ENCODE measurements around the gene GLRA2.

GLRA2 gene

GRCh38 chrX:14758029-14758491 is 228.7 kb downstream of the GLRA2 start:
- H3K4me2 ChIP-seq (ENCODE audit: low read depth, low read length, poor library complexity, severe bottlenecking): no peak overlapping the region
- no peaks in the 10 kb centered on the region for H3F3A ChIP-seq (ENCODE audit: insufficient read depth)
- H2AFZ ChIP-seq (ENCODE audit: low read depth, low read length, severe bottlenecking): no peak overlapping the region
- no peaks in the 10 kb centered on the region for H3K79me2 ChIP-seq (ENCODE audit: insufficient read depth, low read length)
- no peak overlapping the region for H3K9ac ChIP-seq (ENCODE audit: low read length)
- TF ChIP-seq EZH2phosphoT487 (conservative IDR thresholded peaks at IDR 0.05; ENCODE audit: low read length): no peak
- no peak for TF ChIP-seq CTCF (IDR thresholded peaks at IDR 0.05; ENCODE audit: insufficient read depth, low read length, poor library complexity, severe bottlenecking)
- no peaks in the 10 kb centered on the region for H3K27me3 ChIP-seq (ENCODE audit: low read length)
- no peak overlapping the region for H3K27ac ChIP-seq (ENCODE audit: low read depth, low read length)
- no peaks in the 10 kb centered on the region for H3K9me3 ChIP-seq (ENCODE audit: insufficient read depth, low read length)
- H3K4me3 ChIP-seq (ENCODE audit: insufficient read depth, low read length, poor library complexity, severe bottlenecking): no peak overlapping the region
- no peaks in the 10 kb centered on the region for H4K20me1 ChIP-seq (ENCODE audit: low read depth, low read length)
- no peaks in the 10 kb centered on the region for H3K9me2 ChIP-seq (replicated peaks; ENCODE audit: insufficient read depth, low read length)
- no peaks in the 10 kb centered on the region for H3K36me3 ChIP-seq (ENCODE audit: low read length)

- H3K27me3 ChIP-seq (ENCODE audit: low read length): no peaks in the 10 kb centered on the region
- no peaks in the 10 kb centered on the region for H4K20me1 ChIP-seq (ENCODE audit: low read depth, low read length)
- no peak overlapping the region for H3K4me2 ChIP-seq (ENCODE audit: low read depth, low read length, poor library complexity, severe bottlenecking)
Observed at GRCh38 chrX:14775416-14775815, 246.1 kb downstream of the GLRA2 start.

GRCh38 chrX:14776901-14777300 is 247.6 kb downstream of the GLRA2 start:
- Histone ChIP-seq H3K79me2 (ENCODE audit: insufficient read depth, low read length) (no peaks in the 10 kb centered on the region), H3K27ac (ENCODE audit: low read depth, low read length) (no peak overlapping the region), H3K36me3 (ENCODE audit: low read length) (no peaks in the 10 kb centered on the region), H3K9me2 (replicated peaks; ENCODE audit: insufficient read depth, low read length) (no peaks in the 10 kb centered on the region), H3K9me3 (ENCODE audit: insufficient read depth, low read length) (no peaks in the 10 kb centered on the region), H2AFZ (ENCODE audit: low read depth, low read length, severe bottlenecking) (no peak overlapping the region), H3K4me3 (ENCODE audit: insufficient read depth, low read length, poor library complexity, severe bottlenecking) (no peak overlapping the region), H4K20me1 (ENCODE audit: low read depth, low read length) (no peaks in the 10 kb centered on the region), H3K4me2 (ENCODE audit: low read depth, low read length, poor library complexity, severe bottlenecking) (no peak overlapping the region), H3K9ac (ENCODE audit: low read length) (no peak overlapping the region), H3F3A (ENCODE audit: insufficient read depth) (no peaks in the 10 kb centered on the region), H3K27me3 (ENCODE audit: low read length) (no peaks in the 10 kb centered on the region)
- TF ChIP-seq CTCF (IDR thresholded peaks at IDR 0.05; ENCODE audit: insufficient read depth, low read length, poor library complexity, severe bottlenecking) (no peak), EZH2phosphoT487 (conservative IDR thresholded peaks at IDR 0.05; ENCODE audit: low read length) (no peak)

More at GRCh38 chrX:14775416-14775815, 246.1 kb downstream of the GLRA2 start:
- Histone ChIP-seq H3K79me2 (ENCODE audit: insufficient read depth, low read length) (no peaks in the 10 kb centered on the region), H3F3A (ENCODE audit: insufficient read depth) (no peaks in the 10 kb centered on the region), H3K9ac (ENCODE audit: low read length) (no peak overlapping the region), H3K9me3 (ENCODE audit: insufficient read depth, low read length) (no peaks in the 10 kb centered on the region), H3K9me2 (replicated peaks; ENCODE audit: insufficient read depth, low read length) (no peaks in the 10 kb centered on the region), H3K27ac (ENCODE audit: low read depth, low read length) (no peak overlapping the region), H3K36me3 (ENCODE audit: low read length) (no peaks in the 10 kb centered on the region), H3K4me3 (ENCODE audit: insufficient read depth, low read length, poor library complexity, severe bottlenecking) (no peak overlapping the region), H2AFZ (ENCODE audit: low read depth, low read length, severe bottlenecking) (no peak overlapping the region)
- no peak for TF ChIP-seq EZH2phosphoT487 (conservative IDR thresholded peaks at IDR 0.05; ENCODE audit: low read length)
- no peak for TF ChIP-seq CTCF (IDR thresholded peaks at IDR 0.05; ENCODE audit: insufficient read depth, low read length, poor library complexity, severe bottlenecking)
